H1 (cell line): Measurements from ENCODE around the gene GLO1. TPM values are rescaled to one million over a fixed set of nuclear protein-coding genes. Genes with fewer than 3 reads are reported as not detected.

Experiments
- CTCF ChIA-PET: fragments of 300-600 bp; sonication (Branson Sonifier 250); formaldehyde crosslinking; loops from one replicate; lab custom pipeline; 2021; ENCODE audit not compliant: partially characterized antibody; lab: Charles Lee
- POLR2A ChIA-PET: fragments of 300-600 bp; sonication (Branson Sonifier 250); formaldehyde crosslinking; loops from one replicate; lab custom pipeline; 2021; ENCODE audit warnings: inconsistent platforms; ENCODE audit not compliant: partially characterized antibody; lab: Charles Lee
- DNase-seq, 2 experiments: peaks; one replicate each; pipeline versions ENCODE4 v3.0.0 to v3.0.0-alpha.2; 2010 to 2022; ENCODE audit warnings: low spot score in 2 of 2, low read depth in 1 of 2, mixed read lengths in 1 of 2
- FAIRE-seq: peaks from 2 replicates; lab custom pipeline; 2011; peaks lifted over from hg19 to GRCh38; lab: Jason Lieb, UNC
- H2AFZ ChIP-seq: 2 replicates; pipeline ENCODE4 v1.8.1; 2012; ENCODE audit warnings: low read length, inconsistent platforms
- H2AK5ac ChIP-seq: 2 replicates; pipeline ENCODE4 v1.6.1; 2013; ENCODE audit warnings: low read depth, low read length
- H2BK120ac ChIP-seq: replicated peaks from 2 replicates; pipeline ENCODE3; 2013; ENCODE audit warnings: low read depth, low read length, inconsistent platforms
- H2BK12ac ChIP-seq: 2 replicates; pipeline ENCODE4 v1.6.1; 2013; ENCODE audit warnings: low read depth, low read length
- H2BK15ac ChIP-seq: 2 replicates; pipeline ENCODE4 v1.6.1; 2013; ENCODE audit warnings: low read length
- H2BK20ac ChIP-seq: 2 replicates; pipeline ENCODE4 v1.6.1; 2013; ENCODE audit warnings: low read length
- H2BK5ac ChIP-seq: 2 replicates; pipeline ENCODE4 v1.6.1; 2013; ENCODE audit warnings: low read depth, low read length
- H3K14ac ChIP-seq: 2 replicates; pipeline ENCODE4 v1.6.1; 2013; ENCODE audit warnings: inconsistent platforms; ENCODE audit not compliant: insufficient read length
- H3K18ac ChIP-seq: 2 replicates; pipeline ENCODE4 v1.6.1; 2013; ENCODE audit warnings: low read length; ENCODE audit errors: extremely low read depth
- H3K23ac ChIP-seq: 2 replicates; pipeline ENCODE4 v1.6.1; 2013; ENCODE audit warnings: inconsistent platforms; ENCODE audit not compliant: insufficient read length
- H3K23me2 ChIP-seq: 2 replicates; pipeline ENCODE4 v1.6.1; 2013; ENCODE audit warnings: low read depth, low read length
- H3K27ac ChIP-seq: 2 replicates; pipeline ENCODE4 v1.6.1; 2011; ENCODE audit warnings: low read depth, low read length, inconsistent platforms
- H3K27me3 ChIP-seq, 4 experiments: replicated peaks in 1 of 4; 1 replicate in 1 of 4; 2 replicates in 3 of 4; pipeline versions ENCODE4 v1.6.1 to v1.8.1; 2011 to 2013; ENCODE audit warnings: low read length in 3 of 4, mild to moderate bottlenecking in 3 of 4, inconsistent platforms in 2 of 4, mixed read lengths in 2 of 4, moderate library complexity in 1 of 4; ENCODE audit not compliant: control insufficient read depth in 3 of 4, insufficient read depth in 3 of 4; ENCODE audit errors: extremely low read depth in 1 of 4
- H3K36me3 ChIP-seq, 4 experiments: 2 replicates each; pipeline versions ENCODE4 v1.6.1 to v1.8.1; 2011 to 2013; ENCODE audit warnings: mild to moderate bottlenecking in 4 of 4, low read length in 3 of 4, moderate library complexity in 2 of 4, control low read depth in 1 of 4, inconsistent platforms in 1 of 4; ENCODE audit not compliant: insufficient read depth in 4 of 4, control insufficient read depth in 2 of 4
- H3K4ac ChIP-seq: replicated peaks from 2 replicates; pipeline ENCODE3; 2013; ENCODE audit warnings: low read length, low read depth, mixed read lengths, inconsistent platforms; ENCODE audit not compliant: insufficient read length
- H3K4me1 ChIP-seq, 4 experiments: replicated peaks in 1 of 4; 1 replicate in 1 of 4; 2 replicates in 3 of 4; pipeline versions ENCODE4 v1.6.1 to v1.8.1; 2011 to 2013; ENCODE audit warnings: low read length in 3 of 4, inconsistent platforms in 2 of 4, mixed read lengths in 1 of 4; ENCODE audit not compliant: insufficient read depth in 4 of 4, control insufficient read depth in 3 of 4
- H3K4me2 ChIP-seq, 2 experiments: 2 replicates each; pipeline versions ENCODE4 v1.6.1 to v1.8.1; 2011 to 2013; ENCODE audit warnings: low read depth in 2 of 2, low read length in 2 of 2, control low read depth in 1 of 2, inconsistent platforms in 1 of 2, mild to moderate bottlenecking in 1 of 2; ENCODE audit not compliant: insufficient read depth in 1 of 2
- H3K4me3 ChIP-seq, 4 experiments: fragments of 200-600, 300-600 bp in 1 of 4; sonication (generic), shearing (Covaris generic), sonication (Bioruptor Twin) in 1 of 4; 2 replicates each; pipeline versions ENCODE4 v1.5.1 to v1.8.1; 2011 to 2016; ENCODE audit warnings: low read length in 4 of 4, low read depth in 3 of 4, control low read depth in 2 of 4, inconsistent platforms in 2 of 4, mild to moderate bottlenecking in 2 of 4, mixed read lengths in 1 of 4, moderate library complexity in 1 of 4; ENCODE audit not compliant: insufficient read depth in 2 of 4; ENCODE audit errors: extremely low read depth in 1 of 4
- H3K56ac ChIP-seq: replicated peaks from 2 replicates; pipeline ENCODE3; 2013; ENCODE audit warnings: low read depth, mild to moderate bottlenecking, mixed read lengths, low read length, inconsistent platforms; ENCODE audit not compliant: insufficient read length
- H3K79me1 ChIP-seq: 2 replicates; pipeline ENCODE4 v1.6.1; 2013; ENCODE audit warnings: low read depth, low read length, control low read depth
- H3K79me2 ChIP-seq, 2 experiments: 2 replicates each; pipeline versions ENCODE4 v1.6.1 to v1.8.1; 2012 to 2013; ENCODE audit warnings: low read length in 2 of 2, mild to moderate bottlenecking in 2 of 2, inconsistent platforms in 1 of 2; ENCODE audit not compliant: insufficient read depth in 2 of 2, control insufficient read depth in 1 of 2
- H3K9ac ChIP-seq, 4 experiments: replicated peaks in 1 of 4; 1 replicate in 1 of 4; 2 replicates in 3 of 4; pipeline versions ENCODE4 v1.6.1 to v1.8.1; 2011 to 2013; ENCODE audit warnings: low read depth in 3 of 4, low read length in 3 of 4, control low read depth in 2 of 4, mild to moderate bottlenecking in 2 of 4, moderate library complexity in 2 of 4, inconsistent platforms in 1 of 4; ENCODE audit errors: extremely low read depth in 1 of 4
- H3K9me3 ChIP-seq, 2 experiments: 2 replicates each; pipeline versions ENCODE4 v1.6.1 to v1.8.1; 2012 to 2013; ENCODE audit warnings: mild to moderate bottlenecking in 2 of 2, moderate library complexity in 2 of 2, control low read depth in 1 of 2, inconsistent platforms in 1 of 2, low read depth in 1 of 2, low read length in 1 of 2, mixed read lengths in 1 of 2; ENCODE audit not compliant: insufficient read depth in 2 of 2
- H4K20me1 ChIP-seq, 2 experiments: replicated peaks in 1 of 2; 2 replicates each; pipeline versions ENCODE3 to v1.8.1; 2011 to 2013; ENCODE audit warnings: inconsistent platforms in 2 of 2, low read length in 2 of 2, mild to moderate bottlenecking in 1 of 2; ENCODE audit not compliant: insufficient read depth in 2 of 2, control insufficient read depth in 1 of 2
- H4K5ac ChIP-seq: 2 replicates; pipeline ENCODE4 v1.6.1; 2013; ENCODE audit warnings: low read length, low read depth, mixed read lengths, inconsistent platforms; ENCODE audit not compliant: insufficient read length
- H4K8ac ChIP-seq: 2 replicates; pipeline ENCODE4 v1.8.0; 2013; ENCODE audit warnings: mild to moderate bottlenecking, moderate library complexity, low read length, inconsistent platforms; ENCODE audit not compliant: insufficient read depth; ENCODE audit errors: extremely low read depth
- H4K91ac ChIP-seq: replicated peaks from 2 replicates; pipeline ENCODE3; 2013; ENCODE audit warnings: low read length, mixed read lengths, inconsistent platforms; ENCODE audit not compliant: insufficient read length
- BACH1 ChIP-seq: IDR thresholded peaks from 2 replicates; pipeline ENCODE4 v1.6.1; 2012; ENCODE audit warnings: low read length, improper control_type of control experiment
- CBX5 ChIP-seq: fragments of 300-800, 300-1000 bp; sonication (generic); IDR thresholded peaks from 2 replicates; pipeline ENCODE4 v1.7.1; 2016; ENCODE audit warnings: antibody characterized with exemption, low read length, low read depth
- CEBPB ChIP-seq: IDR thresholded peaks from 2 replicates; pipeline ENCODE4 v1.6.1; 2012; ENCODE audit warnings: low read depth, low read length
- HDAC6 ChIP-seq: IDR thresholded peaks from one replicate; pipeline ENCODE4 v1.7.1; 2012; ENCODE audit warnings: low read depth, mild to moderate bottlenecking, inconsistent platforms, low read length, moderate library complexity
- MAFK ChIP-seq: IDR thresholded peaks from 2 replicates; pipeline ENCODE4 v1.6.1; 2012; ENCODE audit warnings: low read depth, mild to moderate bottlenecking, improper control_type of control experiment, low read length
- RFX5 ChIP-seq: IDR thresholded peaks from 2 replicates; pipeline ENCODE4 v1.6.1; 2011; ENCODE audit warnings: low read depth, low read length, improper control_type of control experiment, borderline replicate concordance
- RNF2 ChIP-seq: fragments of 200-900, 300-1000 bp; sonication (generic); IDR thresholded peaks from 2 replicates; pipeline ENCODE4 v1.7.1; 2016; ENCODE audit warnings: borderline replicate concordance, low read depth, mild to moderate bottlenecking, antibody characterized with exemption, low read length; ENCODE audit not compliant: poor library complexity, severe bottlenecking; ENCODE audit errors: missing control alignments
- SAP30 ChIP-seq: fragments of 300-600 bp; sonication (generic); IDR thresholded peaks from 2 replicates; pipeline ENCODE4 v1.7.1; 2012; ENCODE audit warnings: low read length, moderate library complexity, mild to moderate bottlenecking, inconsistent platforms; ENCODE audit not compliant: insufficient read depth, insufficient replicate concordance
- SIX5 ChIP-seq: IDR thresholded peaks from 2 replicates; pipeline ENCODE4 v1.6.1; 2011; ENCODE audit warnings: mild to moderate bottlenecking, low read depth, low read length
- TAF7 ChIP-seq: optimal IDR thresholded peaks from 2 replicates; pipeline ENCODE3; 2011; ENCODE audit warnings: low read depth, mild to moderate bottlenecking, inconsistent platforms, low read length, moderate library complexity, borderline replicate concordance
- TBP ChIP-seq: IDR thresholded peaks from 2 replicates; pipeline ENCODE4 v1.6.1; 2011; ENCODE audit warnings: low read depth, low read length, improper control_type of control experiment
- TEAD4 ChIP-seq: IDR thresholded peaks from 2 replicates; pipeline ENCODE4 v1.6.1; 2012; ENCODE audit warnings: low read depth, low read length, inconsistent platforms, mixed read lengths
- WGBS, 2 experiments: shearing (Covaris generic) in 1 of 2; methylation state at CpG; one replicate each; pipeline versions ENCODE4 v1.1.6 to v1.1.7; 2013 to 2015; ENCODE audit warnings: low lambda C conversion rate in 2 of 2, mixed read lengths in 2 of 2, inconsistent platforms in 1 of 2, low coverage in 1 of 2, missing lambda C conversion rate in 1 of 2; ENCODE audit not compliant: insufficient replicate concordance in 2 of 2, insufficient coverage in 1 of 2, insufficient read length in 1 of 2; ENCODE audit errors: extremely low coverage in 1 of 2, missing lambda C conversion rate in 1 of 2; 5-methylcytosine and 5-hydroxymethylcytosine counted together
- polyA plus RNA-seq, 7 experiments: library from polyadenylated mRNA; depleted of rRNA in 3 of 7; stranded (reverse) in 5 of 7; unstranded in 2 of 7; fragments of >200 nt in 5 of 7; fragments of 200-250 nt in 2 of 7; gene quantifications; 1 replicate in 5 of 7; 2 replicates in 1 of 7; 4 replicates in 1 of 7; pipeline versions ENCODE4 v1.2.1 to v1.2.3, GENCODE V29; 2011 to 2013; ENCODE audit warnings: missing spikeins in 2 of 7, mixed read lengths in 2 of 7
- total RNA-seq: library from RNA; stranded (reverse); fragmentation: NEBNext Ultra II Directional; extraction: Animal tissue kit (Norgen Biotek cat#: 25700); gene quantifications from 2 replicates; pipeline ENCODE4 v1.2.1, GENCODE V29; 2021
- TF ChIP-seq, protein P1 (sequence below): IDR thresholded peaks from 2 replicates; pipeline ENCODE4 v1.6.1; 2011; ENCODE audit warnings: low read length, improper control_type of control experiment

Gene GLO1
- total and polyA plus RNA-seq, 2 of the 8 experiments (the other 6 are each of a cell fraction or from before 2014, with no cell fraction given) = 104 to 170 TPM

GRCh38 chr6:38631186-38631783 lies 71.7 kb downstream of the GLO1 start:
- Histone ChIP-seq H3K4me1 (no peaks in the 10 kb centered on the region), H3K27me3 (no peaks in the 10 kb centered on the region), H4K5ac (no peak overlapping the region), H3K56ac (no peak overlapping the region), H3K79me2 (no peaks in the 10 kb centered on the region), H3K27ac (no peak overlapping the region), H3K4me3 (no peak overlapping the region), H2BK15ac (no peak overlapping the region), H3K79me1 (no peaks in the 10 kb centered on the region), H3K23ac (no peak overlapping the region), H2BK120ac (no peak overlapping the region), H3K4me2 (no peak overlapping the region), H3K18ac (no peak overlapping the region), H2BK12ac (no peak overlapping the region), H3K4ac (no peak overlapping the region), H4K20me1 (no peaks in the 10 kb centered on the region), H3K9ac (no peak overlapping the region; a peak in 1 of 7 replicates), H2BK5ac (no peak overlapping the region), H3K14ac (no peak overlapping the region), H2AFZ (no peak overlapping the region), H4K8ac (no peak overlapping the region), H3K36me3 (no peaks in the 10 kb centered on the region), H2BK20ac (no peak overlapping the region), H2AK5ac (no peak overlapping the region), H3K23me2 (no peaks in the 10 kb centered on the region), H4K91ac (no peak overlapping the region), H3K9me3 (no peaks in the 10 kb centered on the region)
- 89% methylated on average over 3 of the region's 3 CpGs; no CpG with 5 or more reads in 1 of the 2 experiments for WGBS, 2 experiments
- ChIA-PET POLR2A (no interaction called here), CTCF (interaction anchor here (0.6 kb wide), 1 partner anchor 1781 kb away, joined by 3 read pairs; no protein-coding TSS in a partner anchor)
- FAIRE-seq (no peak), DNase-seq (no peak)
- TF ChIP-seq, protein P1, sequence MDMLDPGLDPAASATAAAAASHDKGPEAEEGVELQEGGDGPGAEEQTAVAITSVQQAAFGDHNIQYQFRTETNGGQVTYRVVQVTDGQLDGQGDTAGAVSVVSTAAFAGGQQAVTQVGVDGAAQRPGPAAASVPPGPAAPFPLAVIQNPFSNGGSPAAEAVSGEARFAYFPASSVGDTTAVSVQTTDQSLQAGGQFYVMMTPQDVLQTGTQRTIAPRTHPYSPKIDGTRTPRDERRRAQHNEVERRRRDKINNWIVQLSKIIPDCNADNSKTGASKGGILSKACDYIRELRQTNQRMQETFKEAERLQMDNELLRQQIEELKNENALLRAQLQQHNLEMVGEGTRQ = no peak
- no peak for TF ChIP-seq BACH1
- TF ChIP-seq RNF2 = no peak
- no peak for TF ChIP-seq SAP30
- TF ChIP-seq SIX5 = no peak
- no peak for TF ChIP-seq TBP
- no peak for TF ChIP-seq CEBPB
- TF ChIP-seq TAF7 = no peak
- TF ChIP-seq TEAD4 = no peak
- no peak for TF ChIP-seq MAFK
- no peak for TF ChIP-seq HDAC6
- TF ChIP-seq CBX5 = no peak
- TF ChIP-seq RFX5 = no peak
